HG02970 (cell line): ENCODE data around the gene WDR27.
"Not testable (repeated sequence)": the region's sequence is repeated elsewhere in the genome, so short reads cannot be mapped to it uniquely, and the experiment has no call there.

Source experiments
- ATAC-seq: cut with Tn5 transposase; IDR thresholded peaks from one replicate; pipeline ENCODE4 v1.9.1; 2021; ENCODE audit warnings: mild to moderate bottlenecking, moderate library complexity, moderate number of reproducible peaks; ENCODE audit not compliant: unreplicated experiment, low FRiP score

WDR27 gene

DNA sequence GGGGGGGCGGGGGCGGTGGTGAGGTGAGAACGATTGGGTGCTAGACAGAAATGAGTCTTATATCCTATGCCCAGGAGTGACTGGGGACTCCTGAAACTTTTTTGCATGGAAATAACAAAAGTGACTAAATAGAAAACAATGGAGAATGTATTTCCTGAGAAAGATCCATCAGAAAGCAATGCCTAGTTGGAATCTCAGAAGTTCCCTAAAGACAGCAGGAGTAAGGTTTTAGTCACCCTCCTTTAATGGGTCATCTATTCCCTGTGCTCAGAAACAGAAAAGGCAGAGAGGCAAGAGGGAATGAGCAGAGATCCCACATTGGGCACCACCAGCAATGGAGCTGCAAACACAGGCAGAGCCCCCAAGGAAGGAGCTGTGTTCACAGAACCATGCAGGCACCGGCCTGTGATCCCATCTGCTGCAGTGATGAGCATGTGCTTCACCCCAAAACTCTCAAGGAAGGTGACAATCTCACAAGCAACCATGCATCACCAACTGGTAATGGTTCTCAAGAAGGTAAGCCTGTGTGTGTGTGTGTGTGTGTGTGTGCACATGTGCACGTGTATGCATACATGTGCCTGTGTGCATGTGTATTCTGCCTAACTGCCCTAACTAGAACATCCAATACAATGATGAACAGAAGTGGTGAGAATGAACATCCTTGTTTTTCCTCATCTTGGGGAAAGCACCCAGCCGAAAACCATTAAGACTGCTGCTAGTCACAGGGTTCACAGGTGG is 168.4 kb downstream of the WDR27 start:
- ATAC-seq: no peak

DNA sequence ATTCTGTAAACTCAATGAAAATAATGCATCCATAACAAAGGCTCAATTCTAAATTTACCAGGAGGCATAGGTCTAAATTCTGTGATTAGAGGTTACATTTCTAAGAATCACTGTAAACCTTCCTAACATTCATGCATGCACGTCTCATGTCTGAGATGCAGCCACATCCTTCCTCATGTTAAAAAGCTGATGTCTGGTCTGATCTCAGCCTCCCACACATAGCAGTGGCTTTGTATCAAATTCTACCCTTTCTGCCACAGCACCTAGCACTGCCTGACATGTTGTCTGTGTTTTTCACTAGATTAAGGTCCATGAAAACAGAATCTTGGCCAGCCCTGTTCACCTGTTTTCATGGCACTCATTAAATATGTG is 171.1 kb downstream of the WDR27 start:
- no peak for ATAC-seq

DNA sequence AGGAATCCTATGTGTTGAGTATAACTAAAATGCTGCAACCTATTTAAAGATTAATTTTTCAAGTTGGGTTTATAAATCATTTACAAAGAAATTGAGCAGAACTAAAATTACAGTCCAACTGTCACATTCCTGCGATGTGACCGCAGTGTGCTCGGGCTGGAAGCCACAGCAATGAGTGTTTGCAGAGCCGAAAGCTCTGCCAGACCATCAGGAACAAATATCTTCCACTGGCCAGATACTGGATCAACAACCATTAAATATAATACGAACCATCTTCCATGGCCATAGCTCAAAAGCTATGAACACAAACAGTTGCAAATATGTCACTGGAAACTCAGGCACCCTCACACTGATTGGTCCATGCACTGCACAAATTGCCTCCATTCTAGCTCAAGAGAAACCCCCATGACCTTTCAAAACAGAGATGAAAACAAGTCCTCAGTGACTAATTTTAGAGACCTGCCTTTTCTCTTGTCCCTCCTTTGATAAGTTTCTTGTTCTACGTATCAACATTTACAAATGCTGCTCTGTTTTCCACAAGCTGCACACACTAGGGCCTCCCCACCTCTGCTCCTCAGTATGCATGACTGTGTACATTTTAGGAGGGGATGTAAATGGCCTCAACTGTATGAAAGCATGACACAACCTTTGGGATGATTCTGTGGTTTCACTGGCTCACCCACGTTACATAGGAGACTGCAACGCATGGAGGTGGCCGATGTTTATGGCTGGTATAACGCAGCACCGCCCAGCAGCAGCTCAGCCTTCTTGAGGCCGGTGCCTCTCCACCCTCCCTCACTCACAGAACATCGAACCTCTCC is 171.7 kb downstream of the WDR27 start:
- ATAC-seq: no peak

DNA sequence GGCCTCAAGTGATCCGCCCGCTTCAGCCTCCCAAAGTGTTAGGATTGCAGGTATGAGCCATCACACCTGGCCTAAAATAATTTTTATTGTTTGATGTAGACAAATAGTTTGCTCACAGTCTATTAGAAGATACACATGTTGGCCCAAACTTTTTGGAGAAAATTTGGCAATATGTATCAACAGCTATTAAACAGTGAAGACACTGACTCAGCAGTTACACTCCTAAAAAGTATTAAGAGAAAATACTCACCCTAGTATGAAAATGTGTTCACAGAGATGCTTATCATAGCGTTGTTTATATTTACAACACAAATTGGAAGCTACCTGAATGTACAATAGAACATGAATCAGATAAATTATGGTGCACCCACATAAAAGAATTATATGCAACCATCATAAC is 173.1 kb downstream of the WDR27 start:
- no peak for ATAC-seq

DNA sequence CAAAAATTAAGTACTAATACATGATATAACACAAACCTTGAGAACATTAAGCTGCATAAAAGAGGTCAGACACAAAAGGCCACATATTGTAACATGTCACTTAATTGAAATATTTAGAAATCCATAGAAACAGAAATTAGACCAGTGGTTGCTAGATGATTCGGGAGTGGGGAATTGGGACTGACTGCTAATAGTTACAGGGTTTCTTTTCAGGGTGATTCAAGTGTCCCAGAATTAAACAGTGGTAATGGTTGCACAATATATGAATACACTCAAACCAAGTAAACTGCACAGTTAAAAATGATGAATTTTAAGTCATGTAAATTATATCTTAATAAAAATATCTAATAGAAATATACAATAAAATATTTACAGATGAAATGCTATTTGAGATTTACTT is 174.5 kb downstream of the WDR27 start:
- ATAC-seq: no peak

DNA sequence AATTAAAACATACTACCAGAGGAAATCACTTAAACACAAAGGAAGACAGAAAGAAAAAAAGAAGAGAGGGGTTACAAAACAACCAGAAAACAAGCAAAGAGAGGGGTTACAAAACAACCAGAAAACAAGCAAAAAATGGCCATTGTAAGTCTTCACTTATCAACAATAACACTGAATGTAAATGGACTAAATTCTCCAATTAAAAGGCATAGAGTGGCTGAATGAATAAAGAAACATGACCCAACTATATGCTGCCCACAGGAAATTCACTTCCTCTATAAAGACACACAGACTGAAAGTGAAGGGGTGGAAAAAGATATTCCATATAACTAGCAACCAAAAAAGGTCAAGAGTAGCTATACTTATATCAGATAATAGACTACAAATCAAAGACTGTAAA is 180.0 kb downstream of the WDR27 start:
- no peak for ATAC-seq

DNA sequence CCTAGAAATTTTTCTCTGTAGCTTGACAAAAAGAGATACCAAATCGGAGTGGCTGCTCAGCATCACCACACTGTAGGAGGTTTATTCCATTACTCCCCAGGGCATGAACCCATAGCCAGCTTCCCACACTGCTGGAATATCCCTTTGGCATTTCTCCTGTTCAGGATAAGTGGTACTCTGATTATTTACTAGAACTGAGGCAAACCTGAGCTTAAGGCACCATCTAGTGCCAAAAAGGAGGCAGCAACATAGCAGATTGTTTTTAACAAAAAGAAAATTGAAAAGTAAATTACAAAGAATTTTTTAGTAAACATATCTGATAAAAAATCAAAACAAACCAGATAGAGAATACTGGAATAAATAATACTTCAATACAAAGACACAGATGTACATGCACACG is 181.7 kb downstream of the WDR27 start:
- ATAC-seq: no peak

DNA sequence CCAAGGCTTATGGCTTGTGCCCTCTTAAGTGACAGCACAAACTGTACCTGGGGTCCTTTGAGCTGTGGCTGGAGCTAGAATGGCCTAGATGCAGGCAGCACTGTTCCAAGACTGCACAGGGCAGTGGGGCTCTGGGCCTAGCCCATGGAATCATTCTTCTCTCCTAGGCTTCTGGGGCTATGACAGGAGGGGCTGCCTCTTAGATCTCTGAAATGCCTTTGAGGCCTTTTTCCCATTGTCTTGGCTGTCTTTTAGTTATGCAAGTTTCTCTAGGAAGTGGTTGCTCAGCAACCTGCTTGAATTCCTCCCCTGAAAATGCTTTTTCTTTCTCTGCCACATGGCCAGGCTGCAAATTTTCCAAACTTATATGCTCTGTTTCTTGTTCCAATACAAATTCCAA is 183.4 kb downstream of the WDR27 start:
- ATAC-seq: no peak

DNA sequence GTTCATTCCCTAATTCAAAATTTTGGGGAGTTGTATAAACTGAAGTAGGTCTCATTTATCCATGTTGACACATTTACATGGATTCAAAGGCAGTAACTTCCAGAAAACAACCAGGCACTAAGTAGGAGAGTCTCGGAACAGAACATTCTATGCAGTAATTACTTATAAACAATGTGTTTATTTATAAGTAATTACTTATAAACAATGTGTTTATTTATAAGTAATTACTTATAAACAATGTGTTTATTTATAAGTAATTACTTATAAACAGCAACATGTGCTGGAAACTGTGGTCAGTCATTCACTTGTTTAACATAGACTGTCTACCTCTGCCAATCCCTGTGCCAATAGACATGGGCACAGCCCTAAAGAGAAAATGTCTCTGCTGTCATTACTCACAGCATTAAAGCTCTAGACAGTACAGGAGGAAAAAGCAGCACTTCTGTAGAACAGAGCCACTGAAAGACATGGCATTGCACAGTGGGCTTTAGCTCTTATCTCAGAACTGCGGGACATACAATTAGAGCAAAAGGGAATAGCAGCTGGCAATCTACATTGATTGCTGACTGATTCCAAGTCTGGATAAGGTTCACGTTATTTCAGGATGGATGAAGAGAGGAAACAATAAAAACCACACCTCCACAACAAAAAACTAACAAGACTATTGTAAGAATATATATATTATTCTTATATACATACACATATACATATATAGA is 188.2 kb downstream of the WDR27 start:
- no peak for ATAC-seq

DNA sequence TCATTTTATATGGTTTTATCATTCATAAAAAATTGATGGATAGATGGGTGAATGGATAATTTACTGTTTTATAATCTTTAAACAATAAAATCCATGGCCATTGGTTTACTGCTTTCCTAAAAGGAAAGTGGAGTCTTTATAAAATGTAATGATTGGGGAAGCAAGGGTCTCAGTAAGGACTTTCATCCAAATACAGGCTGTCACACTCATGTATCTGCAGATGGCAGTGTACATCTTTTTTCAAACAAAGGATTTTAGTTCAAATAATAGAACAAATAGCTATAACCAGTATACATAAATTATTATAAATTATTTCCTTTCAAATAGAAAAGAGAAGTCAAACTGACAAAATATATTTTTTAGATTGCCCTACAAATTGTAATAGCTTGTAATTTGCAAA is 190.0 kb downstream of the WDR27 start:
- not testable (repeated sequence) for ATAC-seq

DNA sequence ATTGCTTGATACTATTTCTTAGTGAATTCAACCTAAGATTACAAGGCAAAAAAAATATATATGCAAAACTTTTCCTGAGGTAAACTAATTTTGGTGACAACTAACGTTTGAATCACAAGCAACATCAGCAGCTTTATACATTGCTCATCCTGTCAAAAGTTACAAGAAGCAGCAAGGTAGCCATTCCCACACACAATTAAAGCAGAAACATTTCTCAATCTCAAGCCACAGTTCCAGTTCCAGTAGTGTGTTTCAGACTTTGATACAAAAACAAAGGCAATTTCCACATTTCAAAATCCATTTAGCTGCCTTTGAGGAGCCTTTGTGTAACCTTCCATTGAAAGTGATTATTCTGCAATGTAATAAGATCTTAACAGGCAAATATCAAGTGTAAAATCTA is 191.0 kb downstream of the WDR27 start:
- no peak for ATAC-seq

DNA sequence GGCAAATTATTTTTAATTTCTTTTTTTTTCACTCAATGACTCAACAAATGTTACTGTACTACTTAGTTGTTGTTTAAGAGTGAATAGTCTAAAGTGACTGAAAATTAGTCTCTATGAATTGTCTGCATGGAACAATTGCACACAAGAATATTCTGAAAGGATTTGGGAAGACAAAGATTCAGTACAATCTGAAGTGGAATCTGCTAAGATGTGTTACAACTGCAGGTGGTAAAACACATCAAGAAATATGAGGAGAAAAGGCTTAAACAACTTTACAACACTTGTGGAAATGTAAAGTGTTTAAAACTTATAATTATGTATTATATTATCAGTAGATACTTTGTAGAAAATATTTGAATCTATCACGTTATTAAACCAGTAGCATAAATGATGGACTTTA is 193.4 kb downstream of the WDR27 start:
- no peak for ATAC-seq

DNA sequence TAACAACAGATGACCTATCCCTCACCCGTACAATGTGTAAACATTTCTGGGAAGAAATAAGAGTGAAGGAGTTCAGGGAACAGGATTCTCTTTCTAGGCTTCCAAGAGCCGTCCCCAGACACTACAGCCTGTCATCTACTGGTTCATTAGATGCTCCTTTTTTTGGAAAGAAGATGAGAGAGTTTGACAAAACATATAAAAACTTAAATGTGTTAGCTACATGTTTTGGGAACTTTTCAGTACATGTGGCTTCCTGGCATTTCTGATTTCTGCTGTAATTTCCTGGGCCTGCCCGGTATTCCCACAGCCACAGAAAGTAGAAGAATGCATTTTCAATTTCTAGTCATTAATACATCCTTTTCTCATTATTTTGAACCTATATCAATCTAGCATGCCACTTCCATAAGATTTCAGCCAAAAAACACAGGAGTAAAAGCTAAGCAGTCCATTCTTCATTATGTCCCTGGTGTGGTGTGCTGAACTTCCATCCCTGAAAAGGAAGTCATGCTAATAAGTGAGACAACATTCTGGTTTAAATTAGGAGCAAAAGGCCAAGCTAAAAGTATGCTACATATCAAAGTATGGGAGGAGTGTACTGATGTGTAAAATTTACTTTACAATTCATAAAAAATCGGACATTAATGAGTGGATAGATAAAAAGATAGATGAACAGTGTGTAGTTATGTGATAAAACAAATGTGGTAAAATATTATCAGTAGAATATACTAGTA is 198.2 kb downstream of the WDR27 start:
- ATAC-seq: no peak

DNA sequence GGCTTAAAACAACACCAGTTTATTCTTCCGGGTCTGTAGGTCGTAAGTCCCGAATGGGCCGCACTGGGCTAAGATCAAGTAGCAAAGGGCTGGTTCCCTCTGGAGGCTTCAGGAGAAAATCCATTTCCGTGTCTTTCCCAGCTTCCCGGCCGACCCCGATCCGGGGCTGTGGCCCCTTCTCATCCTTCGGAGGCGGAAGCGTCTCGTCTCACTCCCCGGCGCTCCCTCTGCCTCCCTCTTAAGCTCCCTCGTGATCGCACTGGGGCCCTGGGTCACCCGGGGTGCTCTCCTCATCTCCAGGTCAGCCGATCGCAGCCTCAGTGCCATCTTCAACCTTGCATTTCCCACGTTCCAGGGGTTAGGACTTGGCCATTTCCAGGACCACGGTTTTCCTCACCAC is 199.4 kb downstream of the WDR27 start:
- no peak for ATAC-seq

DNA sequence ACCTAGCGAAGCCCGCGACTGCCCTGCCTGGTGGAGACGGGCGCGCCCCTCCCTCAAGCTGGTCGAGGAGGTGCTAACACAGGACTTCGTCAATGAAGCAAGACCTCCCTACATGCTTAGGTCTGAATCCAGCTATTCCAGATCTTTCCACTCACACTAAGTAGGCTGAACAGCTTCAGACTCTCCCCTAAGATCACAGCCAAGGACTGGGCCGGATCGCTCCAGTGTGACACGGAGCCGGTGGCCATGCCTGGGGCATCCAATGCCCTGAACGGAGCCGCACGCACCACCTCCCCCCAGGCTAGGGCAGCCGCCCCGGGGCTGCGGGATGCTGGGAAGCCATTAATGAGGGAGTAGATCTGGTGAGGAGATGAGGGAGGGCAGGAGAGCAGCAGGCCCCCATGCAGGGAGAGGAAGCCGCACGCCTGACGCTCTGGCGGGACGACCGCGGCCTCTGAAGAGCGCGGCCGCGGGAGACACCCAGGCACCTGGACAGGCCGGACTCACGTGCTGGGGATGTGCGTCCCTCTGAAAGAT is 200.0 kb downstream of the WDR27 start:
- ATAC-seq: no peak

DNA sequence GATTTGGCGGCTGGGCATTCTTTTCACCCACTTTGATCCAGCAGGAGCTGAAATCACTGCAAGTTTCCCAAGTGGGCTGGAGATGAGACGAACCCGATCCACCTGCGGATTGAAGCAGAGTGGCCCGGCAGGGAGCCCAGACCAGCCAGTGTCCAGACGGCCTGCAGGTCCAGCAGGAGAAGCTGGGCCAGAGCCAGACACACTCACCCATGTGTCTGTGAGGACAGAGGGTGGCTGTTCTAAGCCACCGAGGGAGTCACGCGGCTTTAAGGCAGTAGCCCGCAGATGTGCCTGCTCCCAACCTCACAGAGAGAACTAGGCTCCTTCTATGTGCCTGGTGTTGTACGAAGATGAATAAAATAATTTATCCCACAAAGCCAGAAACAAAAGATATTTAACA is 200.7 kb downstream of the WDR27 start:
- no peak for ATAC-seq

DNA sequence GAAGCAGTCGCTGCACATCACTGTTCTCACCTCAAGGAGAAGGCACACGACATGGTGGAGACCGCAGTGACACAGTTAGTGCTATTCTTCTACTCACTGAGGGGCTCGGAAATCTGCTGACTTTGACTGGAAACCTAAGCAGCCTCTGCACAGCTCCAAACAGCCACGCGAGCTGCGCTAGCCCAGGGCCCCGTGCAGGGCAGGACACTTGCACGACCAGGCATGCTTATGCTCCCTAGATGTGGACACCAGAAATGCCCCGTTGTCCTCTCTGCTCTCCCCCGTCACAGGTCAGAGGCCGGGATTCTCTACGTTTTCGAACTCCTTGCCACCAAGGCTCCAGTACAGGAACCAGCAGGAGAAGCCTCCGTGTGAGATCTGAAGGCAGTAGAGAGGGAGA is 201.1 kb downstream of the WDR27 start:
- no peak for ATAC-seq

DNA sequence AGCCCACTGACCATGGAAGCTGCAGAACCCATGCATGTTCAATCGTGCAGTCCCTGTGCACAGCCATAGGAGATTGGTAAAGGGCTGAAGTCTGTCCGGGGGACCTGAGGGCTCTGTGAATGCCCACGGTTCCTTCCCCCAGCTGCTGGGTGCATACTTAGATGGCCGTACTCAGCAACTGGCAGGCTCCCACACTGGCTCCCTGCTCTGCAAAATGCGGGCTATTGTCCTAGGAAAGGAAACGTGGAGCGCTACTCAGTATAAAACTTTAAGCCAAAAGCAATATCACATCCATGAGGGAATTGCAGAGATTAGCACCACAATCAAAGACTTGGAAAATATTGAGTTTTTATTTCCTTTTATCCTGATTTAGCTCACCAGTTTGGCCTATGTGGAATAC is 202.0 kb downstream of the WDR27 start:
- no peak for ATAC-seq

DNA sequence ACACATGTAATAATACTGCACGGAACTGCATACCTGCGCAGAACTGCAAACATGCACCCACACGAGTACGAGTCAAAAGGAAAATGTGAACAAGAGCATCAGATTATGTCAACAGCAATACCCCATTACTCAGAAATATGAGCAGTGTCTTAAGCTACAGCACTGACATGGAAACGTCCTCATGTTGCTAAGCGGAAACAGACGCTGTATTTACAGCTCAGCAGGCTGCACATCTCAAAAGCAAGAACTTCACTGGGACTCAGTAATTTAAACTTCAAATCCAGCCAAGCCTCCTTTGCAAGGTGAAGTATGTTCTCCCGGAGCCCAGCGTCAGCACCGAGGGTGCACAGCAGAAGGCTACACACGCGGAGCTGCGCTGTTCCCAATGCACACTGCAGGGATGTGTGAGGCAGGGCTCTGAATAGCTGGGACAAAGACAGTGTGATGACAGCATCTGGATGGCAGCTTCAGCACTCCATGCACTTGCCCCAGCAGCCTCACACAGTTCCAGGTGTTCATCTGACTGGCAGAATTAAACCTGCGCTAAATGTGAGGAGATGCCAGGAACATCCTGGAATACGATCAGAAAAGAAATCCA is 202.8 kb downstream of the WDR27 start:
- no peak for ATAC-seq

DNA sequence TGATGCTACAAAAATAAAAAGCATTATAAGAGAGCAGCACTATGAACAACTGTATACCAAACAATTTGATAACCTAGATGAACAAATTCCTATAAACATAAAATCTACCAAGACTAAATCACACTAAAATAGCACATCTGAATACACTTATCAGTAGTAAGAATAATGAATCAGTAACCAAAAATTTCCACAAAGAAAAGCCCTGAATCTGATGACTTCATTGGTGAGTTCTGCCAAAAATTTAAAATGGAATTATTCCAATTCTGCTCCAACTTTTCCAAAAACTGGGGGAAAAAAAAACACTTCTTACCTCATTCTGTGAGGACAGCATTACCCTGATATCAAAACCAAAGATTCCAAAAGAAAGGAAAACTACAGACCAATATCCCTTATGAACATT is 206.2 kb downstream of the WDR27 start:
- ATAC-seq: no peak
